Spleen (tissue), 7 donors: ENCODE measurements around the gene C1QL1.

ENCODE experiments used
- POLR2A ChIP-seq, 3 donors: fragments of 450-650 bp; IDR thresholded peaks; one replicate each; pipeline ENCODE4 v1.5.1; 2017; ENCODE audit warnings: antibody characterized with exemption in 3 of 3, mild to moderate bottlenecking in 1 of 3
- TF ChIP-seq, protein P1 (sequence below), 11 experiments: fragments of 200-600 bp in 7 of 11; fragments of 450-650 bp in 4 of 11; sonication (generic) in 4 of 11; IDR thresholded peaks in 8 of 11; conservative IDR thresholded peaks in 3 of 11; 1 replicate in 7 of 11; 2 replicates in 4 of 11; pipeline versions ENCODE4 v1.4.0 to v1.8.0; 2016 to 2021; ENCODE audit warnings: antibody characterized with exemption in 11 of 11, inconsistent platforms in 4 of 11, mild to moderate bottlenecking in 1 of 11
- donor health status: DM: no; HTN: no; CAD: no; lungs with moderate emphysema.
- donor health status: DM: no; HTN: no; CAD: no.
- donor health status: DM: no; HTN: no; CAD: no.

DNA sequence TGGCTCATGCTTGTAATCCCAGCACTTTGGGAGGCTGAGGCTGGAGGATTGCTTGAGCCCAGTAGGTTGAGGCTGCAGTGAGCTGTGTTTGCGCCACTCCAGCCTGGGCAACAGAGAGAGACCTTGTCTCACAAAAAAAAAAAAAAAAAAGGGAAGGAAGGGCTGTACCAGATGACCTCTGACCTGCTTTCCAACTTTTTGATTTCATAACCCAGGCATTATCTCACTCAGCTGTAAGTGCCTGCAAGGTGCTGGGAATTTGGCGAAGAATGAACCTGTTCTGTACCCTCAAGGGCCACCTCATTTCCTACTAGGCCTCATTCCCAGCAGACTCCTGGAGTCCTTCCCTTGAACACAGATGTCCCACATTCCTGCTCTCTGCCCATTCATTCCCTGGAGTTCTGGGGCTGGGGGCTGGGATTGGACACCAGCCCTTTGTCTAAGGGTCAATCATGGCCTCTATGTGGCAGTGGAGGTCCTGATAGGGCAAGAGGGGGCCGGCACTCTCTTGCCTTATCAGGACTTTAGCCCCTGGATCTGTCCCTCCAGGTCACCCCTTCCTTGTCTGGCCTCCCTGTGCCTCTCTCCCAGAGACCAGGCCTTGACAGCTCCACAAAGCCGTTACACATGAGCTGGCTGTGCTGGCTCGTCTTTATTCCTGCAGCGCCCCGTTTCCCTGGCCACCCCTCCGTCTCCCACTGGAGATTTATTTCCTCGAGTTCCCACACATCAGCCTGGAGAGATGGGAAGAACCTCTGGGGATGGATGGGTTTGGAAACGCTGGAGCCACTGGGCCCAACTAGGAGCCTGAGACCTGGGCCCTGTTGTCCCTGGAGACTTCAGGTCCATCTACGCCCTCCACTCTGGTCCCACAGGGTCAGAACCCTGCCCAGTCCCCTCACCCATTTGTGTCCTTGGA, 52.0 kb downstream of the C1QL1 start:
- no peak for TF ChIP-seq POLR2A (IDR thresholded peaks at IDR 0.05)
- TF ChIP-seq, protein P1, sequence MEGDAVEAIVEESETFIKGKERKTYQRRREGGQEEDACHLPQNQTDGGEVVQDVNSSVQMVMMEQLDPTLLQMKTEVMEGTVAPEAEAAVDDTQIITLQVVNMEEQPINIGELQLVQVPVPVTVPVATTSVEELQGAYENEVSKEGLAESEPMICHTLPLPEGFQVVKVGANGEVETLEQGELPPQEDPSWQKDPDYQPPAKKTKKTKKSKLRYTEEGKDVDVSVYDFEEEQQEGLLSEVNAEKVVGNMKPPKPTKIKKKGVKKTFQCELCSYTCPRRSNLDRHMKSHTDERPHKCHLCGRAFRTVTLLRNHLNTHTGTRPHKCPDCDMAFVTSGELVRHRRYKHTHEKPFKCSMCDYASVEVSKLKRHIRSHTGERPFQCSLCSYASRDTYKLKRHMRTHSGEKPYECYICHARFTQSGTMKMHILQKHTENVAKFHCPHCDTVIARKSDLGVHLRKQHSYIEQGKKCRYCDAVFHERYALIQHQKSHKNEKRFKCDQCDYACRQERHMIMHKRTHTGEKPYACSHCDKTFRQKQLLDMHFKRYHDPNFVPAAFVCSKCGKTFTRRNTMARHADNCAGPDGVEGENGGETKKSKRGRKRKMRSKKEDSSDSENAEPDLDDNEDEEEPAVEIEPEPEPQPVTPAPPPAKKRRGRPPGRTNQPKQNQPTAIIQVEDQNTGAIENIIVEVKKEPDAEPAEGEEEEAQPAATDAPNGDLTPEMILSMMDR (IDR thresholded peaks at IDR 0.05 in 8 of 11, conservative IDR thresholded peaks at IDR 0.05 in 3 of 11) = no peak
